Peyer's patch (tissue), 4 donors: ENCODE results near the gene S1PR5. TPM values are rescaled to one million over a fixed set of nuclear protein-coding genes. Genes with fewer than 3 reads are reported as not detected.
A peak's percentile ranks its signal among the peaks of the same experiment; 100 is the strongest.

ENCODE experiments used
- DNase-seq, 3 donors: peaks; one replicate each; pipeline ENCODE4 v3.0.0-alpha.2; 2017 to 2019
- H3K27ac ChIP-seq, 4 donors: fragments of 200-600 bp; sonication (generic); one replicate each; pipeline ENCODE4 v1.5.1; 2016 to 2019
- H3K27me3 ChIP-seq, 2 donors: fragments of 200-600 bp; sonication (generic); one replicate each; pipeline ENCODE4 v1.5.1; 2019
- H3K36me3 ChIP-seq, 3 donors: fragments of 200-600 bp; sonication (generic); one replicate each; pipeline ENCODE4 v1.5.1; 2016 to 2019
- H3K4me1 ChIP-seq, 4 donors: fragments of 200-600 bp; sonication (generic); one replicate each; pipeline ENCODE4 v1.5.1; 2016 to 2019
- H3K4me3 ChIP-seq, 4 donors: fragments of 200-600 bp; sonication (generic); 1 replicate in 3 of 4; 2 replicates in 1 of 4; pipeline ENCODE4 v1.5.1; 2016 to 2019; ENCODE audit warnings: mild to moderate bottlenecking in 1 of 4
- H3K9me3 ChIP-seq, 4 donors: fragments of 200-600 bp; sonication (generic); one replicate each; pipeline ENCODE4 v1.5.1; 2016 to 2019; ENCODE audit warnings: mild to moderate bottlenecking in 1 of 4
- CTCF ChIP-seq, 6 experiments: fragments of 450-650 bp in 4 of 6; fragments of 200-600 bp in 2 of 6; sonication (generic) in 1 of 6; IDR thresholded peaks; one replicate each; pipeline ENCODE4 v1.5.1; 2017 to 2019; ENCODE audit warnings: antibody characterized with exemption in 6 of 6, mild to moderate bottlenecking in 3 of 6, moderate library complexity in 1 of 6
- POLR2A ChIP-seq, 2 donors: fragments of 450-650 bp; IDR thresholded peaks; one replicate each; pipeline ENCODE4 v1.5.1; 2017; ENCODE audit warnings: antibody characterized with exemption in 2 of 2, mild to moderate bottlenecking in 2 of 2, moderate library complexity in 2 of 2
- total RNA-seq, 4 donors: library from RNA; depleted of rRNA; stranded (reverse); fragments of >200 nt; gene quantifications; one replicate each; pipeline ENCODE4 v1.1.0, GENCODE V29; 2016

S1PR5 gene
- not detected for total RNA-seq

- TF ChIP-seq POLR2A (IDR thresholded peaks at IDR 0.05) (no peak), CTCF (IDR thresholded peaks at IDR 0.05) (no peak)
- Histone ChIP-seq H3K27ac (peak within 1 kb of the TSS in 1 of 4 donors; percentile 42), H3K36me3 (no peaks in the 10 kb centered on the region), H3K4me3 (peak within 1 kb of the TSS in 3 of 4 donors; percentile 25 to 34 (median 31)), H3K9me3 (no peaks in the 10 kb centered on the region), H3K27me3 (peaks cover 0 to 40% of the 10 kb centered on the region in 2 donors), H3K4me1 (peaks cover 0 to 23% (median 8%) of the 10 kb centered on the region in 4 donors)
- no peak for DNase-seq
Observed at GRCh38 chr19:10517361-10517759, at the start of gene S1PR5. S1PR5 (minus strand) TSS chr19:10517447; CDS start chr19:10515011, 2,436 bp downstream.

DNA sequence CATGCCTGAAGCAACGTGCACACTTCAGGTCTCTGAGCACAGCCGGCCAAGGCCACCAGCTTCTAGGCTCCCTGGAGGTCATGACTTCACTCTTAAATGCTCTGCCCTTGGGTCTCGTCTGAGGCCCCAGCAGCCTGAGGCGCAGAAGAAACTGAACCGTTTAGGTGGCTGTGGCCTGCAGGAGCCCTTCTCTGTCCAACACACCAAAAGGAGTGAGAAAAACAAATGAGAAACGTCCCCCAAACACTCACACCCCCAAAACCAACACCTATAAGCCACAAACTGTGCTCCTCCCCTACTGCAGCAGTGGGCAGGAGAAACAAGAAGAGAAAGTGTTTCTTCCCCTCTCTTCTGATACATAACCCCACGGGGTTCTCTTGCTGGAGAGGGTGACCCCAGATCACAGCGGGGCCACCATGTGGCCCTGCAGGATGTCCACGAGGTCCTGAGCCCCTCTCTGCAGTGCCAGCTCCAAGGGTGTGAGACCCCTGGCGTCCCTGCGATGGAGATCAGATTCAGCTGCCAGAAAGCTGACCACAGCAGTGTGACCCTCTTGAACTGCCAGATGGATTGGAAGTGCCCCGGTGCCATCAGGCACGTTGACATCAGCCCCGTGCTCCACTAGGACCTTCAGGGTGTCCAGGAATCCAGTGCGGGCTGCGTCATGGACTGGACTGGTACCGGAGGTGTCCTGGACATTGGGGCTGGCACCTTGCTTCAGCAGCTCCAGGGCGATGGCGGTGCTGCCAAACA, 49.6 kb upstream of the S1PR5 start:
- H3K36me3 ChIP-seq, result peaks cover 0 to 8% (median 0%) of the 10 kb centered on the region in 3 donors
- TF ChIP-seq POLR2A (IDR thresholded peaks at IDR 0.05) (no peak), CTCF (IDR thresholded peaks at IDR 0.05) (no peak)
- peak overlapping the region; percentile 81 to 94 (median 88) for H3K27ac ChIP-seq
- H3K4me1 ChIP-seq, result peaks cover 0 to 39% (median 29%) of the 10 kb centered on the region in 4 donors
- peak overlapping the region in 3 of 4 donors; percentile 66 to 81 (median 77) for H3K4me3 ChIP-seq
- peak in 2 of 3 donors; percentile 73 for DNase-seq
- no peaks in the 10 kb centered on the region for H3K9me3 ChIP-seq
- no peaks in the 10 kb centered on the region for H3K27me3 ChIP-seq

- peaks cover 0 to 39% (median 29%) of the 10 kb centered on the region in 4 donors for H3K4me1 ChIP-seq
Observed at GRCh38 chr19:10566408-10566657, 49.1 kb upstream of the S1PR5 start.

GRCh38 chr19:10565567-10566407, 48.5 kb upstream of the S1PR5 start, which contains the start of gene KRI1:
KRI1 (minus strand) TSS chr19:10566010; CDS start chr19:10565999, 11 bp downstream.
- Histone ChIP-seq H3K36me3 (peaks cover 0 to 16% (median 0%) of the 10 kb centered on the region in 3 donors), H3K4me3 (peak within 1 kb of the TSS; percentile 66 to 81 (median 76)), H3K27me3 (no peaks in the 10 kb centered on the region), H3K9me3 (no peaks in the 10 kb centered on the region), H3K27ac (peak within 1 kb of the TSS; percentile 81 to 94 (median 88)), H3K4me1 (peaks cover 0 to 39% (median 29%) of the 10 kb centered on the region in 4 donors)
- TF ChIP-seq POLR2A (IDR thresholded peaks at IDR 0.05) (peak; percentile 74 to 77), CTCF (IDR thresholded peaks at IDR 0.05) (peak; percentile 19 to 74 (median 68))
- peak; percentile 98 to 100 (median 99) for DNase-seq

More at GRCh38 chr19:10566408-10566657, 49.1 kb upstream of the S1PR5 start:
- no peaks in the 10 kb centered on the region for H3K9me3 ChIP-seq
- H3K36me3 ChIP-seq, result peaks cover 0 to 11% (median 0%) of the 10 kb centered on the region in 3 donors
- no peaks in the 10 kb centered on the region for H3K27me3 ChIP-seq
- no peak for DNase-seq
- TF ChIP-seq POLR2A (IDR thresholded peaks at IDR 0.05), result no peak
- TF ChIP-seq CTCF (IDR thresholded peaks at IDR 0.05), result no peak
- H3K27ac ChIP-seq, result peak overlapping the region; percentile 81 to 94 (median 88)
- H3K4me3 ChIP-seq, result peak overlapping the region; percentile 66 to 81 (median 76)

- Histone ChIP-seq H3K4me3 (peak overlapping the region; percentile 66 to 81 (median 76)), H3K27me3 (no peaks in the 10 kb centered on the region), H3K4me1 (peaks cover 0 to 39% (median 29%) of the 10 kb centered on the region in 4 donors), H3K27ac (peak overlapping the region; percentile 81 to 94 (median 88)), H3K36me3 (peaks cover 0 to 23% (median 0%) of the 10 kb centered on the region in 3 donors), H3K9me3 (no peaks in the 10 kb centered on the region)
- DNase-seq, result peak in 2 of 3 donors; percentile 70 to 78
- TF ChIP-seq POLR2A (IDR thresholded peaks at IDR 0.05) (no peak), CTCF (IDR thresholded peaks at IDR 0.05) (peak in 3 of 6 experiments; percentile 11 to 24 (median 21))
Observed at GRCh38 chr19:10565028-10565566, 47.9 kb upstream of the S1PR5 start.
